GM13977 (cell line): ENCODE data around the gene RAB36.

ENCODE experiments used
- DNase-seq: peaks from one replicate; pipeline ENCODE4 v3.0.0; 2012; ENCODE audit warnings: low spot score
- CTCF ChIP-seq: IDR thresholded peaks from 2 replicates; pipeline ENCODE4 v1.5.1; 2012; ENCODE audit warnings: mild to moderate bottlenecking, control low read depth; ENCODE audit not compliant: insufficient read depth; ENCODE audit errors: extremely low read depth, missing control alignments
- in situ Hi-C: fragments of 300-500 bp; cut with MboI; formaldehyde crosslinking; loops from one replicate; pipeline ENCODE4 v1.12.0; 2022; ENCODE audit warnings: low sequenced_read_pairs, low pct_unique_long_range_greater_than_20kb, mixed read lengths, inconsistent platforms; ENCODE audit not compliant: unreplicated experiment

The RAB36 gene

GRCh38 chr22:23126165-23127054 lies 18.9 kb upstream of the RAB36 start:
- in situ Hi-C loops = loop anchor here (10.0 to 25.0 kb wide), 3 partner anchors 722 to 914 kb away; no protein-coding TSS in a partner anchor
- TF ChIP-seq CTCF = no peak
- no peak for DNase-seq

GRCh38 chr22:23127055-23127756 lies 18.1 kb upstream of the RAB36 start:
- in situ Hi-C loops = loop anchor here (10.0 to 25.0 kb wide), 3 partner anchors 722 to 915 kb away; no protein-coding TSS in a partner anchor
- no peak for DNase-seq
- no peak for TF ChIP-seq CTCF

- in situ Hi-C loops = loop anchor here (10.0 to 25.0 kb wide), 3 partner anchors 723 to 915 kb away; no protein-coding TSS in a partner anchor
- no peak for DNase-seq
- no peak for TF ChIP-seq CTCF
Observed at GRCh38 chr22:23127788-23128187, 17.5 kb upstream of the RAB36 start.

- DNase-seq = peak; percentile 84
- TF ChIP-seq CTCF = peak; percentile 79
- in situ Hi-C loops = loop anchor here (10.0 to 25.0 kb wide), 3 partner anchors 724 to 916 kb away; no protein-coding TSS in a partner anchor
Observed at GRCh38 chr22:23128269-23129108, 16.8 kb upstream of the RAB36 start.

- in situ Hi-C loops = loop anchor here (10.0 to 25.0 kb wide), 3 partner anchors 724 to 917 kb away; no protein-coding TSS in a partner anchor
- TF ChIP-seq CTCF = no peak
- DNase-seq = no peak
Observed at GRCh38 chr22:23129149-23129548, 16.1 kb upstream of the RAB36 start.

- no peak for TF ChIP-seq CTCF
- no peak for DNase-seq
- in situ Hi-C loops = loop anchor here (25.0 kb wide), 2 partner anchors 768 to 918 kb away; no protein-coding TSS in a partner anchor
Observed at GRCh38 chr22:23130697-23131096, 14.6 kb upstream of the RAB36 start.
